ENCODE data around the gene ONECUT3. TPM values are rescaled to one million over a fixed set of nuclear protein-coding genes. Genes with fewer than 3 reads are reported as not detected.
A peak's percentile ranks its signal among the peaks of the same experiment; 100 is the strongest.
"Not testable (repeated sequence)": the region's sequence is repeated elsewhere in the genome, so short reads cannot be mapped to it uniquely, and the experiment has no call there.

ONECUT3 gene
- polyA plus RNA-seq, 10 donors: 0.03 TPM; not detected in 7

GRCh38 chr19:1755467-1756171 is 2.3 kb downstream of the ONECUT3 start:
- no peak for DNase-seq

GRCh38 chr19:1756264-1756663 is 3.0 kb downstream of the ONECUT3 start:
- no peak for DNase-seq

GRCh38 chr19:1756705-1757465 is 3.6 kb downstream of the ONECUT3 start:
- no peak for DNase-seq

- no peak for DNase-seq
Observed at GRCh38 chr19:1757468-1758230, 4.3 kb downstream of the ONECUT3 start.

- DNase-seq: no peak
Observed at GRCh38 chr19:1758231-1758577, 4.9 kb downstream of the ONECUT3 start.

GRCh38 chr19:1758959-1759903 is 5.9 kb downstream of the ONECUT3 start:
- no peak for DNase-seq

- DNase-seq: no peak
Observed at GRCh38 chr19:1760020-1760419, 6.7 kb downstream of the ONECUT3 start.

GRCh38 chr19:1760786-1761527 is 7.7 kb downstream of the ONECUT3 start:
- not testable (repeated sequence) for DNase-seq

- no peak for DNase-seq
Observed at GRCh38 chr19:1761528-1762242, 8.4 kb downstream of the ONECUT3 start.

- no peak for DNase-seq
Observed at GRCh38 chr19:1762243-1763117, 9.2 kb downstream of the ONECUT3 start.

- no peak for DNase-seq
Observed at GRCh38 chr19:1763648-1764639, 10.6 kb downstream of the ONECUT3 start.

- no peak for DNase-seq
Observed at GRCh38 chr19:1764729-1765128, 11.4 kb downstream of the ONECUT3 start.

- DNase-seq: peak in 1 of 3 donors; percentile 46
Observed at GRCh38 chr19:1765232-1765903, 12.1 kb downstream of the ONECUT3 start.

- DNase-seq: no peak
Observed at GRCh38 chr19:1765904-1766799, 12.8 kb downstream of the ONECUT3 start.

GRCh38 chr19:1766800-1767352 is 13.6 kb downstream of the ONECUT3 start:
- no peak for DNase-seq
